Erythroblast (primary cell): ENCODE measurements around the gene LMNTD1.

Source experiments
- GATA1 ChIP-seq: IDR thresholded peaks from 2 replicates; pipeline ENCODE4 v1.6.1; 2011; ENCODE audit warnings: low read depth, mild to moderate bottlenecking, control low read depth, low read length, moderate library complexity
- POLR2A ChIP-seq: IDR thresholded peaks from 2 replicates; pipeline ENCODE4 v1.6.1; 2011; ENCODE audit warnings: mild to moderate bottlenecking, low read length

GRCh38 chr12:25552681-25553080, 402 bp downstream of the LMNTD1 start:
- TF ChIP-seq POLR2A (no peak), GATA1 (no peak)
